ENCODE results near the gene KRTAP3-3.

KRTAP3-3 gene

DNA sequence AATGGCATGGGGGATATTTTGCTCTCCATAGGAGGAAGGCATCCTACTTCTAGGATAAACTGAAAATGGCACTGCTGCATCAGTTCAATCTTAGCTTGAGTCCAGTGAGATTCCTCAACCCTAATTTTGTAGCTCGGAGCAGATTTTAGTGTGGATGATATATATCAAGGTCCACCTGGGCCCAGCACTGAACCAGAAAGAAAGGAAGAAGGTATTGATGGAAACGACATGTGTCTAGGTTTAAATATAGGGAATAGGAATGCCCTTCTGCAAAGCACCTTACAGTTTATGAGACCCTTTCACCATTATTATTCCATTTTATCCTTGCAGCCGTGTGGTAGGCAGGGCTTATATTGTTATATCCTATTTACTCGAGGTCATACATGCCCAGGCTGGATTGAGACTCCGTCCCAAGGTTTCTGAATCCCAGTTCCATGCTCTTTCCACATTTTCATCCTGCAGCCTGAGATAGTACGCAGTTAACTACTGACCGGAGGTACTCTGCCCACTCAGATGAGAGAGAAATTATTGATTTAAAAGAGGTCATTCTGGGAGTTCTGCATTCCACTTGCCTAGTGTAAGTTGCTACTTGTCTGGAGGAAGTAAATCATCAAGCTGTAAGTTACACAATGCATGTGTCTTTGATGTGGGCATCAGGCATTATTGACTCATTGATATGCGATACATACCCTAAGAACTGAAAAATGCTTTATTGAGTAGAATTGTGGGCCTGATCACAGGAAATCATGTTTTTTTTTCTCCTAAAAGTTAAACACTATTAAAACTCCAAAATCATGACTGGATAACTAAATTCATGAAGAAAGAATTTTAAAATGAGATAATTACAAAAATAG, 37.3 kb downstream of the KRTAP3-3 start:
- DNase-seq: no peak

DNA sequence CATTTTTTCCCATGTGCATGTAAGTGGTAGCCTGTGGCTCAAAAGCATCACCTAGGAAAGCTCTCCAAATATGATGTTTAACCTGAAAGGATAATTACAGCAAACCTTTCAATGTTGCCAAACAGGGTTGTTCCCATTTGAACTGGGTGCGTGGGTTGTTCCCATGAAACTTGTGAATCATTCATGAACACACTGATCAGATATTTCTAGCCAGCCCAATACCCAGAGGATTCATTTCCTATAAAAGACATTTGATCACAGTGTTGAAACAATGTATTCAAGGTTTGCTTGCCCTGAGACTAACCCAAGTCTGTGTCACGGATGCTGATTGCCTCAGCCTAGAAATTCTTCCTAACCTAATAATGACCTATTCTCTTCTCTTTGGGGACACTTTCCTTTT, 40.1 kb downstream of the KRTAP3-3 start:
- no peak for DNase-seq

DNA sequence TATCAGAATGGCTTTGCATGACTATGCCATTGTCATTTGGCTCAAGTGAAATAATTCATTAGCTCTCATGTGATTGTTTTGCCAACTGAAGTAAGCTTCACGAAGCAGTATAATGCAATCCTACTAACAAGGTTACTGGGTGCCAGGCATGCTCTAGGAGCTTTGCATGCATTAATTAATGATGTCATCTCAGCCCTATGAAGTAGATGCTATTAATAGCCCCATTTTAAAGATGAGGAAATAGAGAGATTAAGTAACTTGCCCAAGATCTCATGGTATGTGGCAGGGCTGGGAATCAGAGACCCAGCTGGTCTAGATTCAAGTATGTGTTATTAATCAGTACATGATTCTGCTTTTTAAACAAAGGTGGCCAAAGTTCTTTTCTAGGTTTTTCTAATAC, 41.3 kb downstream of the KRTAP3-3 start:
- no peak for DNase-seq

DNA sequence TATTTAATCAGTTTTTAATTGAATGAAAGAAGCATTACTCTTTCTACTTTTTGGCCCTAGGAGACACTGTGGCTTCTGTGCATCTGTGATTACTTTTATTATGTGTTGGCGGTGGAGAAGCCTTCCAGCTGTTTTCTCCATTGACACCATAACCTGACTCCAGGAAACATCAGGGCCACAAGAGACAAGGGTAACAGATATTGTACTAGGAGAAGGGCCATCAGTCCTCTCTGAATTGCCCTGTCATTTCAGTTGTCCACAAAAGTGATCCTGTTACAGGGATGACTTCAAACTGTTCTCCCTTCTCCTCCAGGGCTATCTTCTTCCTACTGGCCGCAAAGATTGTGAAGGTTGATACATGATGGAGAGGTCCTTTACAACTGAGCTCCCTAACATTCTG, 41.8 kb downstream of the KRTAP3-3 start:
- DNase-seq: no peak

DNA sequence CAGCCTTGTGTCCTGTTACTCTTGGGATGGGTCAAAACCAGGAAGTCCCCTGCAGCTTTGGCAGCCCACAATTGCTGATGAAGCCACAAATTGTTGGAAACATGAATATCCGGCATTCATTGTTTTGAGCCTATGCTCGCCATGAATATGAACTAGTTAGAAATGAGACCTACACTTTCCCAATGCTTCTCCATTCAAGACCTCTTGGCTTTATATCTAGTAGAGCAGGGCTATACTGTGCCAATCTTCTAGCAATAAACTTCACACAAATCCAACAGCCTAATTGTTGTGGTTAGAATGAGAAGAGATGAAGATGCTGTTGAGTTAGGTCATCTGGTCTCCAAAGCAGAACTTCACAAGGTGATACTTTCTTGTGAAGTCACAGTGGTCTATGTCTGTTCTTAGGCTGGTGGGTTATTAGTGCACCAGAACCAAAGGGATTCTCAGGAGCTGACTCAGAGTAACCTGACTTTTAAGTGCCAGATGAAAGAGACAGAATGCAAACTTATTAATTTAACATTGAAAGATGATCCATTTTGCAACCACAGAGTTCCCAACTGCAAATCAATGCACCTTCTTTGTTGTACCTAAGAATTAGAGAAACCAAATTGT, 42.8 kb downstream of the KRTAP3-3 start:
- DNase-seq: no peak

DNA sequence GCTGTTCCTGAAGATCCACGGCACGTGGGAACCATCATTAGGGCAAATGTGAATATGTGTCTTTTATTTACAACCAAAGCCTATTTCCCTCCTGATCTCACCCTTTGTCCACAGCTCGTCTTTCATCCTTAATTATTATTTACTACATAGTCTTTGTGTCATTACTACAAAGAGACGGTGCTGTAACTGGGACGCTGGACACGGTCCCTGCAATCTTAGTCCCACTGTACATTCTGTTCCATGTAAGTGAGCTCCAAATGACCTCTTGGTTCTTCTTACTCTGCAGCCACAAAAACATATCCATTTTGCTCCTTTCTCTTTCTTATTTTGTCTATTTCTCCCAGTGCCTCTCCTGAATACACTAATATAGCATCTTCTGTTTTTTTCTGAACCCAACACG, 43.8 kb downstream of the KRTAP3-3 start:
- no peak for DNase-seq

DNA sequence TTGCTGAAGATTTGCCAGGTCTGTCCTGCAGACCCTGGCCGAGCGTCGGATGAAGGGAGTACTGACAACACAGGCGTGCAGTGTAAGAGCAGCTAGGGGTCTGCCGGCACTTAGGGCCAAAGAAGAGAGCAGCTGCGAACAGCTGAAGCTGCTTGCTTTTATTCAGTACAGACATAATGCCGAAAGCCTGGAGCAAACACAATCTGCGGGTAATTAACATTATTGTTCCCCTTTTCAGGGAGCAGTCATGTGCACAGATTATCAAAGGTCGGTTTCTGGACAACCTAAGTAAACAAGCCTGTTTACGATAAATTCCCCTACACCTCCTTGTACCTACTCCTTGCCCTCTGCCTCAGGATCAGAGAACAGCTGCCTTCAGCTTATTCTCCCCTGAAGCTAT, 44.5 kb downstream of the KRTAP3-3 start:
- no peak for DNase-seq

DNA sequence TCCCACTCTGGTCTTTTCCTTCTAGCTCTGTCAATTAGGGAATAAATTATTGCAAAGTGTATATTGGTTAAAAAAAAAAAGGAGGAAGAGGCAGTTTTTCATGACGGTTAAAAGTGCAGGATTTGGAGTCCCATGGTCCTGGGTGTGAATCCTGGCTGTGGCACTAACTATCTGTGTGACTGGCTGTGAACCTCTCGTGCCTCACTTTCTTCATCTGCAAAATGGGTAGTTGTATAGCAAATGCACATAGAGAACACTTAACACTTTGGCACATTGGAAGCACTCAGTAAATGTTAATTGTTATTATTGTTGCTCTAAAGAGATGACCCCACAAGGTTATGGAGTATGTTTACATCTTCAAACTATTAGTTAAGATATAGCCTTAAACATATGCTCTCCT, 46.0 kb downstream of the KRTAP3-3 start:
- no peak for DNase-seq

DNA sequence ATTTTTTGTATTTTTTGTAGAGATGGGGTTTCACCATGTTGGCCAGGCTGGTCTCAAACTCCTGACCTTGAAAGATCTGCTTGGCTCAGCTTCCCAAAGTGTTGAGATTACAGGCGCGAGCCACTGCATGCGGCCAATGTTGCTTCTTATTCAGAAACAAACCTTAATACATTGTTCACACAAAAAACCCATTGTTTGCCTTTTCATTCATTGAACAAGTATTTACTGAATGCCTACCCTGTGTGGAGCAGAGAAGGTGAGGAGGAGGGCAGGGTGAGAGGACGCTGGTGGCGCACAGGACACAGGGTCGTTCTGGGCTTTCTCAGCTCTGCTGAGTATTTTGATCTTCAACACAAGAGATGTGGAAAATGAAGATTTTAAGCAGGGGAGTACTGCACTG, 48.5 kb downstream of the KRTAP3-3 start:
- no peak for DNase-seq

DNA sequence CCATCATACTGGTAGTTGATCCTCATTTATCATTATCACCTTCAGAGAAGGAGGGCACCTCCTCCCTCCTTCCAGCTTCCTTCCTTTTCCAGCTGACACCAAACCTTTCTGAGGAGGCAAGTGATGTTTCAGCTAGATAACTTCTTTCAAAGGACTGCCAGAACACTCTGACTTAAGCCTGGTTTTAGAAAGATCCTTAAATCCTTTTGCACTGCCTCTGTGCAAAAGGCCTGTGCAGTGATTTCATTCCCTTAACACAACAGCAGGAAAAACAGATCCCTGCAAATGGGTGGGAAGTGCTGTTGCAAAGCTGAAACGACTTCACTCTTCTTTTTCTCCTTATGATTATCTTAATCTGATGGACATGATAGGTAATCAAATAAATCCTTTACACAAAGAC, 49.4 kb downstream of the KRTAP3-3 start:
- no peak for DNase-seq
